H1 (cell line): Measurements from ENCODE around the gene CCDC60. TPM values are rescaled to one million over a fixed set of nuclear protein-coding genes. Genes with fewer than 3 reads are reported as not detected.

Source experiments
- CTCF ChIA-PET: fragments of 300-600 bp; sonication (Branson Sonifier 250); formaldehyde crosslinking; loops from one replicate; lab custom pipeline; 2021; ENCODE audit not compliant: partially characterized antibody; lab: Charles Lee
- POLR2A ChIA-PET: fragments of 300-600 bp; sonication (Branson Sonifier 250); formaldehyde crosslinking; loops from one replicate; lab custom pipeline; 2021; ENCODE audit warnings: inconsistent platforms; ENCODE audit not compliant: partially characterized antibody; lab: Charles Lee
- DNase-seq, 2 experiments: peaks; one replicate each; pipeline versions ENCODE4 v3.0.0 to v3.0.0-alpha.2; 2010 to 2022; ENCODE audit warnings: low spot score in 2 of 2, low read depth in 1 of 2, mixed read lengths in 1 of 2
- FAIRE-seq: peaks from 2 replicates; lab custom pipeline; 2011; peaks lifted over from hg19 to GRCh38; lab: Jason Lieb, UNC
- H2AFZ ChIP-seq: 2 replicates; pipeline ENCODE4 v1.8.1; 2012; ENCODE audit warnings: low read length, inconsistent platforms
- H2AK5ac ChIP-seq: 2 replicates; pipeline ENCODE4 v1.6.1; 2013; ENCODE audit warnings: low read depth, low read length
- H2BK120ac ChIP-seq: replicated peaks from 2 replicates; pipeline ENCODE3; 2013; ENCODE audit warnings: low read depth, low read length, inconsistent platforms
- H2BK12ac ChIP-seq: 2 replicates; pipeline ENCODE4 v1.6.1; 2013; ENCODE audit warnings: low read depth, low read length
- H2BK15ac ChIP-seq: 2 replicates; pipeline ENCODE4 v1.6.1; 2013; ENCODE audit warnings: low read length
- H2BK20ac ChIP-seq: 2 replicates; pipeline ENCODE4 v1.6.1; 2013; ENCODE audit warnings: low read length
- H2BK5ac ChIP-seq: 2 replicates; pipeline ENCODE4 v1.6.1; 2013; ENCODE audit warnings: low read depth, low read length
- H3K14ac ChIP-seq: 2 replicates; pipeline ENCODE4 v1.6.1; 2013; ENCODE audit warnings: inconsistent platforms; ENCODE audit not compliant: insufficient read length
- H3K18ac ChIP-seq: 2 replicates; pipeline ENCODE4 v1.6.1; 2013; ENCODE audit warnings: low read length; ENCODE audit errors: extremely low read depth
- H3K23ac ChIP-seq: 2 replicates; pipeline ENCODE4 v1.6.1; 2013; ENCODE audit warnings: inconsistent platforms; ENCODE audit not compliant: insufficient read length
- H3K23me2 ChIP-seq: 2 replicates; pipeline ENCODE4 v1.6.1; 2013; ENCODE audit warnings: low read depth, low read length
- H3K27ac ChIP-seq: 2 replicates; pipeline ENCODE4 v1.6.1; 2011; ENCODE audit warnings: low read depth, low read length, inconsistent platforms
- H3K27me3 ChIP-seq, 4 experiments: replicated peaks in 1 of 4; 1 replicate in 1 of 4; 2 replicates in 3 of 4; pipeline versions ENCODE4 v1.6.1 to v1.8.1; 2011 to 2013; ENCODE audit warnings: low read length in 3 of 4, mild to moderate bottlenecking in 3 of 4, inconsistent platforms in 2 of 4, mixed read lengths in 2 of 4, moderate library complexity in 1 of 4; ENCODE audit not compliant: control insufficient read depth in 3 of 4, insufficient read depth in 3 of 4; ENCODE audit errors: extremely low read depth in 1 of 4
- H3K36me3 ChIP-seq, 4 experiments: 2 replicates each; pipeline versions ENCODE4 v1.6.1 to v1.8.1; 2011 to 2013; ENCODE audit warnings: mild to moderate bottlenecking in 4 of 4, low read length in 3 of 4, moderate library complexity in 2 of 4, control low read depth in 1 of 4, inconsistent platforms in 1 of 4; ENCODE audit not compliant: insufficient read depth in 4 of 4, control insufficient read depth in 2 of 4
- H3K4ac ChIP-seq: replicated peaks from 2 replicates; pipeline ENCODE3; 2013; ENCODE audit warnings: low read length, low read depth, mixed read lengths, inconsistent platforms; ENCODE audit not compliant: insufficient read length
- H3K4me1 ChIP-seq, 4 experiments: replicated peaks in 1 of 4; 1 replicate in 1 of 4; 2 replicates in 3 of 4; pipeline versions ENCODE4 v1.6.1 to v1.8.1; 2011 to 2013; ENCODE audit warnings: low read length in 3 of 4, inconsistent platforms in 2 of 4, mixed read lengths in 1 of 4; ENCODE audit not compliant: insufficient read depth in 4 of 4, control insufficient read depth in 3 of 4
- H3K4me2 ChIP-seq, 2 experiments: 2 replicates each; pipeline versions ENCODE4 v1.6.1 to v1.8.1; 2011 to 2013; ENCODE audit warnings: low read depth in 2 of 2, low read length in 2 of 2, control low read depth in 1 of 2, inconsistent platforms in 1 of 2, mild to moderate bottlenecking in 1 of 2; ENCODE audit not compliant: insufficient read depth in 1 of 2
- H3K4me3 ChIP-seq, 4 experiments: fragments of 200-600, 300-600 bp in 1 of 4; sonication (generic), shearing (Covaris generic), sonication (Bioruptor Twin) in 1 of 4; 2 replicates each; pipeline versions ENCODE4 v1.5.1 to v1.8.1; 2011 to 2016; ENCODE audit warnings: low read length in 4 of 4, low read depth in 3 of 4, control low read depth in 2 of 4, inconsistent platforms in 2 of 4, mild to moderate bottlenecking in 2 of 4, mixed read lengths in 1 of 4, moderate library complexity in 1 of 4; ENCODE audit not compliant: insufficient read depth in 2 of 4; ENCODE audit errors: extremely low read depth in 1 of 4
- H3K56ac ChIP-seq: replicated peaks from 2 replicates; pipeline ENCODE3; 2013; ENCODE audit warnings: low read depth, mild to moderate bottlenecking, mixed read lengths, low read length, inconsistent platforms; ENCODE audit not compliant: insufficient read length
- H3K79me1 ChIP-seq: 2 replicates; pipeline ENCODE4 v1.6.1; 2013; ENCODE audit warnings: low read depth, low read length, control low read depth
- H3K79me2 ChIP-seq, 2 experiments: 2 replicates each; pipeline versions ENCODE4 v1.6.1 to v1.8.1; 2012 to 2013; ENCODE audit warnings: low read length in 2 of 2, mild to moderate bottlenecking in 2 of 2, inconsistent platforms in 1 of 2; ENCODE audit not compliant: insufficient read depth in 2 of 2, control insufficient read depth in 1 of 2
- H3K9ac ChIP-seq, 4 experiments: replicated peaks in 1 of 4; 1 replicate in 1 of 4; 2 replicates in 3 of 4; pipeline versions ENCODE4 v1.6.1 to v1.8.1; 2011 to 2013; ENCODE audit warnings: low read depth in 3 of 4, low read length in 3 of 4, control low read depth in 2 of 4, mild to moderate bottlenecking in 2 of 4, moderate library complexity in 2 of 4, inconsistent platforms in 1 of 4; ENCODE audit errors: extremely low read depth in 1 of 4
- H3K9me3 ChIP-seq, 2 experiments: 2 replicates each; pipeline versions ENCODE4 v1.6.1 to v1.8.1; 2012 to 2013; ENCODE audit warnings: mild to moderate bottlenecking in 2 of 2, moderate library complexity in 2 of 2, control low read depth in 1 of 2, inconsistent platforms in 1 of 2, low read depth in 1 of 2, low read length in 1 of 2, mixed read lengths in 1 of 2; ENCODE audit not compliant: insufficient read depth in 2 of 2
- H4K20me1 ChIP-seq, 2 experiments: replicated peaks in 1 of 2; 2 replicates each; pipeline versions ENCODE3 to v1.8.1; 2011 to 2013; ENCODE audit warnings: inconsistent platforms in 2 of 2, low read length in 2 of 2, mild to moderate bottlenecking in 1 of 2; ENCODE audit not compliant: insufficient read depth in 2 of 2, control insufficient read depth in 1 of 2
- H4K5ac ChIP-seq: 2 replicates; pipeline ENCODE4 v1.6.1; 2013; ENCODE audit warnings: low read length, low read depth, mixed read lengths, inconsistent platforms; ENCODE audit not compliant: insufficient read length
- H4K8ac ChIP-seq: 2 replicates; pipeline ENCODE4 v1.8.0; 2013; ENCODE audit warnings: mild to moderate bottlenecking, moderate library complexity, low read length, inconsistent platforms; ENCODE audit not compliant: insufficient read depth; ENCODE audit errors: extremely low read depth
- H4K91ac ChIP-seq: replicated peaks from 2 replicates; pipeline ENCODE3; 2013; ENCODE audit warnings: low read length, mixed read lengths, inconsistent platforms; ENCODE audit not compliant: insufficient read length
- WGBS, 2 experiments: shearing (Covaris generic) in 1 of 2; methylation state at CpG; one replicate each; pipeline versions ENCODE4 v1.1.6 to v1.1.7; 2013 to 2015; ENCODE audit warnings: low lambda C conversion rate in 2 of 2, mixed read lengths in 2 of 2, inconsistent platforms in 1 of 2, low coverage in 1 of 2, missing lambda C conversion rate in 1 of 2; ENCODE audit not compliant: insufficient replicate concordance in 2 of 2, insufficient coverage in 1 of 2, insufficient read length in 1 of 2; ENCODE audit errors: extremely low coverage in 1 of 2, missing lambda C conversion rate in 1 of 2; 5-methylcytosine and 5-hydroxymethylcytosine counted together
- polyA plus RNA-seq, 7 experiments: library from polyadenylated mRNA; depleted of rRNA in 3 of 7; stranded (reverse) in 5 of 7; unstranded in 2 of 7; fragments of >200 nt in 5 of 7; fragments of 200-250 nt in 2 of 7; gene quantifications; 1 replicate in 5 of 7; 2 replicates in 1 of 7; 4 replicates in 1 of 7; pipeline versions ENCODE4 v1.2.1 to v1.2.3, GENCODE V29; 2011 to 2013; ENCODE audit warnings: missing spikeins in 2 of 7, mixed read lengths in 2 of 7
- total RNA-seq: library from RNA; stranded (reverse); fragmentation: NEBNext Ultra II Directional; extraction: Animal tissue kit (Norgen Biotek cat#: 25700); gene quantifications from 2 replicates; pipeline ENCODE4 v1.2.1, GENCODE V29; 2021

Gene CCDC60
- total and polyA plus RNA-seq, 2 of the 8 experiments (the other 6 are each of a cell fraction or from before 2014, with no cell fraction given), result 0.05 TPM; not detected in 1

DNA sequence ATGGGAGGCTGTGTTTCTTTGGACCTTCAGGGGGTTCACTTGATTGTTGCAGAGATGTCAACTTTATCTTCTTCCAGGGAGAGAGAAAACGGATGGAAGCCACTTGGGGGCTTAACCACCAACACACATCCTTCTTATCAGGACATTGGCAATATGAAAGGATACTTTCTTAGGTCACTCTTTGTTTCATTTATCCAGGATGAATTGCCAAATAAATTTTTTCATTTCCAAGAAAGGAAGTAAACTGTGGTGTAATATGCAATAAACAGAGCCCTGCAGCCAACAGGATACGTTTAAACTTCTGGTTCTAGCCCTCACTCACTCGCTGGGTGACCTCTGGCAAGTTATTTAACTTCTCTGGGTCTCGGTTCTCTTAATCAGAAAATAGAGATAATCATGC lies 77.8 kb downstream of the CCDC60 start:
- Histone ChIP-seq H3K79me2 (no peaks in the 10 kb centered on the region), H3K14ac (no peak overlapping the region), H3K18ac (no peak overlapping the region), H3K23me2 (no peaks in the 10 kb centered on the region; the same call in 1 of the 2 replicates), H3K79me1 (no peaks in the 10 kb centered on the region), H2AK5ac (no peak overlapping the region), H3K4me2 (0 out of 4 replicates have a peak overlapping the region, but pooled peaks of 1 of the 2 experiments have one; percentile 20), H4K91ac (no peak overlapping the region), H3K4me1 (peaks cover 0 to 6% (median 4%) of the 10 kb centered on the region in 4 experiments; a peak in 5 of 7 replicates), H4K8ac (no peak overlapping the region; the same call in 1 of the 2 replicates), H2BK12ac (0 out of 2 replicates have a peak overlapping the region, but pooled peaks have one; percentile 82), H3K4me3 (no peak overlapping the region), H3K36me3 (no peaks in the 10 kb centered on the region), H3K23ac (no peak overlapping the region), H4K20me1 (no peaks in the 10 kb centered on the region), H3K4ac (no peak overlapping the region), H3K9ac (no peak overlapping the region), H2BK5ac (no peak overlapping the region), H2BK15ac (no peak overlapping the region), H3K27me3 (no peaks in the 10 kb centered on the region), H2AFZ (no peak overlapping the region), H4K5ac (no peak overlapping the region), H3K56ac (no peak overlapping the region), H2BK20ac (no peak overlapping the region), H3K27ac (no peak overlapping the region), H3K9me3 (no peaks in the 10 kb centered on the region), H2BK120ac (no peak overlapping the region)
- ChIA-PET CTCF (interaction anchor here (0.5 to 8.7 kb wide), 47 partner anchors 8 to 991 kb away, joined by 3 to 70 read pairs (median 4); partner anchors contain the start of gene CCDC60), POLR2A (interaction anchor here (1.3 to 1.6 kb wide), 2 partner anchors 182 to 258 kb away, joined by 3 to 4 read pairs; no protein-coding TSS in a partner anchor)
- WGBS, 2 experiments, result 88% methylated on average over 4 of the region's 4 CpGs; no CpG with 5 or more reads in 1 of the 2 experiments
- DNase-seq (no peak), FAIRE-seq (no peak)
